Parathyroid adenoma (tissue), 2 donors: ENCODE results near the gene SLC9A9.

Experiments
- H2AFZ ChIP-seq: fragments of 300-600 bp; sonication (generic); one replicate; pipeline ENCODE4 v1.7.0; 2017; ENCODE audit warnings: antibody characterized with exemption, mild to moderate bottlenecking
- H3K27ac ChIP-seq: fragments of 300-600 bp; sonication (generic); one replicate; pipeline ENCODE4 v1.7.0; 2017
- H3K27me3 ChIP-seq: fragments of 300-600 bp; sonication (generic); one replicate; pipeline ENCODE4 v1.7.0; 2017; ENCODE audit warnings: low read length; ENCODE audit not compliant: control insufficient read depth, insufficient read depth
- H3K36me3 ChIP-seq: fragments of 300-600 bp; sonication (generic); one replicate; pipeline ENCODE4 v1.7.0; 2017; ENCODE audit warnings: low read length; ENCODE audit not compliant: control insufficient read depth, insufficient read depth
- H3K4me1 ChIP-seq: fragments of 300-600 bp; sonication (generic); one replicate; pipeline ENCODE4 v1.7.0; 2017; ENCODE audit warnings: control low read depth
- H3K4me2 ChIP-seq: fragments of 300-600 bp; sonication (generic); one replicate; pipeline ENCODE4 v1.7.0; 2017; ENCODE audit warnings: low read length
- H3K4me3 ChIP-seq: fragments of 300-600 bp; sonication (generic); one replicate; pipeline ENCODE4 v1.7.0; 2017; ENCODE audit warnings: low read depth, low read length
- H3K79me2 ChIP-seq: fragments of 300-600 bp; sonication (generic); one replicate; pipeline ENCODE4 v1.7.0; 2017; ENCODE audit warnings: control low read depth
- H3K9ac ChIP-seq: fragments of 300-600 bp; sonication (generic); one replicate; pipeline ENCODE4 v1.7.0; 2017; ENCODE audit warnings: mild to moderate bottlenecking
- H3K9me3 ChIP-seq: fragments of 300-600 bp; sonication (generic); one replicate; pipeline ENCODE4 v1.7.0; 2017; ENCODE audit warnings: low read length; ENCODE audit not compliant: control insufficient read depth
- TF ChIP-seq, protein P1 (sequence below): fragments of 300-600 bp; sonication (generic); IDR thresholded peaks from one replicate; pipeline ENCODE4 v1.7.0; 2017; ENCODE audit warnings: antibody characterized with exemption, mild to moderate bottlenecking
- donor health status: primary hyperparathyroidism.

Gene SLC9A9

GRCh38 chr3:143824735-143825385 is 23.4 kb downstream of the SLC9A9 start:
- H3K27ac ChIP-seq: no peak overlapping the region
- no peak overlapping the region for H3K9ac ChIP-seq
- no peaks in the 10 kb centered on the region for H3K36me3 ChIP-seq
- H3K9me3 ChIP-seq: no peaks in the 10 kb centered on the region
- no peaks in the 10 kb centered on the region for H3K79me2 ChIP-seq
- no peaks in the 10 kb centered on the region for H3K27me3 ChIP-seq
- no peaks in the 10 kb centered on the region for H3K4me1 ChIP-seq
- TF ChIP-seq, protein P1, sequence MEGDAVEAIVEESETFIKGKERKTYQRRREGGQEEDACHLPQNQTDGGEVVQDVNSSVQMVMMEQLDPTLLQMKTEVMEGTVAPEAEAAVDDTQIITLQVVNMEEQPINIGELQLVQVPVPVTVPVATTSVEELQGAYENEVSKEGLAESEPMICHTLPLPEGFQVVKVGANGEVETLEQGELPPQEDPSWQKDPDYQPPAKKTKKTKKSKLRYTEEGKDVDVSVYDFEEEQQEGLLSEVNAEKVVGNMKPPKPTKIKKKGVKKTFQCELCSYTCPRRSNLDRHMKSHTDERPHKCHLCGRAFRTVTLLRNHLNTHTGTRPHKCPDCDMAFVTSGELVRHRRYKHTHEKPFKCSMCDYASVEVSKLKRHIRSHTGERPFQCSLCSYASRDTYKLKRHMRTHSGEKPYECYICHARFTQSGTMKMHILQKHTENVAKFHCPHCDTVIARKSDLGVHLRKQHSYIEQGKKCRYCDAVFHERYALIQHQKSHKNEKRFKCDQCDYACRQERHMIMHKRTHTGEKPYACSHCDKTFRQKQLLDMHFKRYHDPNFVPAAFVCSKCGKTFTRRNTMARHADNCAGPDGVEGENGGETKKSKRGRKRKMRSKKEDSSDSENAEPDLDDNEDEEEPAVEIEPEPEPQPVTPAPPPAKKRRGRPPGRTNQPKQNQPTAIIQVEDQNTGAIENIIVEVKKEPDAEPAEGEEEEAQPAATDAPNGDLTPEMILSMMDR: no peak
- no peak overlapping the region for H2AFZ ChIP-seq
- no peak overlapping the region for H3K4me2 ChIP-seq
- no peak overlapping the region for H3K4me3 ChIP-seq

GRCh38 chr3:143822798-143823197 is 25.5 kb downstream of the SLC9A9 start:
- H3K9me3 ChIP-seq: no peaks in the 10 kb centered on the region
- H3K4me2 ChIP-seq: no peak overlapping the region
- TF ChIP-seq, protein P1: no peak
- no peak overlapping the region for H3K4me3 ChIP-seq
- no peaks in the 10 kb centered on the region for H3K79me2 ChIP-seq
- H2AFZ ChIP-seq: no peak overlapping the region
- no peaks in the 10 kb centered on the region for H3K4me1 ChIP-seq
- no peaks in the 10 kb centered on the region for H3K27me3 ChIP-seq
- no peaks in the 10 kb centered on the region for H3K36me3 ChIP-seq
- H3K27ac ChIP-seq: no peak overlapping the region
- no peak overlapping the region for H3K9ac ChIP-seq

DNA sequence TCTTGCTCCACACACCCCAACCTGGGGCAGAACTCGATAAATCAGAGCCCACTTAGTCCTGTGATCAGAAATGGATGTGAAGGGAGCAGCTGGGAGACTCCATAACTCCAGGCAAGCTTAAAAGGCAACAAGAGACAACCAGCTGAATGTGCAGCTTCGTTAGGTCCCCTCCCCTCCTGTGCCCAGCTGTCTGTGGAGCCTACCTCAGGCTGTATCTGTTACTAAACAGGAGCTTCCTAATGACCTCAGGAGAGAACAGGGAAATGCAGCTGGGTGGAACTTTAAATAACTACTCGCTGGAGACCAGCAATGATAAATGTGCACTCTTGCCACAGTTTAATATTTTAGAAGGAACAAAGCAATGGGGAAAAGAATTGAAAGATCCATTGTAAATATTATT is 25.9 kb downstream of the SLC9A9 start:
- Histone ChIP-seq H3K27me3 (no peaks in the 10 kb centered on the region), H3K4me1 (no peaks in the 10 kb centered on the region), H3K4me3 (no peak overlapping the region), H3K9me3 (no peaks in the 10 kb centered on the region), H3K4me2 (no peak overlapping the region), H3K36me3 (no peaks in the 10 kb centered on the region), H2AFZ (no peak overlapping the region), H3K9ac (no peak overlapping the region), H3K27ac (no peak overlapping the region), H3K79me2 (no peaks in the 10 kb centered on the region)
- TF ChIP-seq, protein P1: no peak

DNA sequence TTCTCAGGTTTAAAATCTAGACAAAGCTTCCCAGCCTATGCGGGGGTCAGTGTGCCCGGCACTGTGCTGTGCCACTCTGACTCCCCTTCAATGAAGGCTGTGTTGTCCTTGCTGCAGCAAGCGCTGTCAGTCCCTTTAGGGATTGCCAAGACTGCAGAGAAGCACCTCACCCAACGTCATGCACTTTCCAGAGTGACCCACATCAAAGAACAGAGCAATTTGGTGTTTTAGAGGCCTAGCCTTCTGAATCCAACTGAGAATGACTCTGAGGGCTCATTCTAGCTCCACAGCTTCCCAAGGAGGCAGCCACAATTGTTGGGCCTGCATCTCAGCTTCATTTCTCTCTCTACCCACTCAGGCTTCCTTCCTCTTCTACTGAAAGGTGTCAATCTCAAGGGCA is 26.4 kb downstream of the SLC9A9 start:
- TF ChIP-seq, protein P1: no peak
- Histone ChIP-seq H3K4me3 (no peak overlapping the region), H3K27me3 (no peaks in the 10 kb centered on the region), H3K4me1 (no peaks in the 10 kb centered on the region), H3K4me2 (no peak overlapping the region), H3K36me3 (no peaks in the 10 kb centered on the region), H3K9me3 (no peaks in the 10 kb centered on the region), H3K79me2 (no peaks in the 10 kb centered on the region), H3K27ac (no peak overlapping the region), H2AFZ (no peak overlapping the region), H3K9ac (no peak overlapping the region)

GRCh38 chr3:143820466-143821221 is 27.6 kb downstream of the SLC9A9 start:
- no peak overlapping the region for H3K4me2 ChIP-seq
- no peaks in the 10 kb centered on the region for H3K36me3 ChIP-seq
- H3K27ac ChIP-seq: no peak overlapping the region
- no peaks in the 10 kb centered on the region for H3K27me3 ChIP-seq
- no peak overlapping the region for H3K9ac ChIP-seq
- TF ChIP-seq, protein P1: no peak
- H3K4me3 ChIP-seq: no peak overlapping the region
- no peak overlapping the region for H2AFZ ChIP-seq
- no peaks in the 10 kb centered on the region for H3K9me3 ChIP-seq
- H3K79me2 ChIP-seq: no peaks in the 10 kb centered on the region
- no peaks in the 10 kb centered on the region for H3K4me1 ChIP-seq
